Measurements from ENCODE around the gene FARS2.

DNA sequence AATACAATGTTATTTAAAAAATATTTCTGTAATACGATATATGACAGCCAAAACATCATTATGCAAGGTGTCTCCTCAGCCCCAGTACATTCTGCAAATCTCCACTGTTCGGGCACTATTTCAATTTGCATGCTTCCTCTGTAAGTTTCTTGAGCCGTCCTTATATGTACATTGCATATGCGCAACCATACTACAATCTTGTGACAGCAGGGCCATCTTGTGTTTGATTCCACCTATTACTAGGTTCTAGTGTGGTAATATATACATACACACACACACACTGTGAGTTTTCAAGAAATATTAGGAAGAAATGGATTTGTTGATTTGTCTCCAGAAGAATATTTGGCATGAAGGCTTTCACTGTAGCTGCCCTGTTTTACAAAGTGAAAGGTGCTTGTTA lies 10.4 kb upstream of the FARS2 start:
- TF ChIP-seq, protein P1, sequence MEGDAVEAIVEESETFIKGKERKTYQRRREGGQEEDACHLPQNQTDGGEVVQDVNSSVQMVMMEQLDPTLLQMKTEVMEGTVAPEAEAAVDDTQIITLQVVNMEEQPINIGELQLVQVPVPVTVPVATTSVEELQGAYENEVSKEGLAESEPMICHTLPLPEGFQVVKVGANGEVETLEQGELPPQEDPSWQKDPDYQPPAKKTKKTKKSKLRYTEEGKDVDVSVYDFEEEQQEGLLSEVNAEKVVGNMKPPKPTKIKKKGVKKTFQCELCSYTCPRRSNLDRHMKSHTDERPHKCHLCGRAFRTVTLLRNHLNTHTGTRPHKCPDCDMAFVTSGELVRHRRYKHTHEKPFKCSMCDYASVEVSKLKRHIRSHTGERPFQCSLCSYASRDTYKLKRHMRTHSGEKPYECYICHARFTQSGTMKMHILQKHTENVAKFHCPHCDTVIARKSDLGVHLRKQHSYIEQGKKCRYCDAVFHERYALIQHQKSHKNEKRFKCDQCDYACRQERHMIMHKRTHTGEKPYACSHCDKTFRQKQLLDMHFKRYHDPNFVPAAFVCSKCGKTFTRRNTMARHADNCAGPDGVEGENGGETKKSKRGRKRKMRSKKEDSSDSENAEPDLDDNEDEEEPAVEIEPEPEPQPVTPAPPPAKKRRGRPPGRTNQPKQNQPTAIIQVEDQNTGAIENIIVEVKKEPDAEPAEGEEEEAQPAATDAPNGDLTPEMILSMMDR (conservative IDR thresholded peaks at IDR 0.05) = no peak
- TF ChIP-seq ZFX (IDR thresholded peaks at IDR 0.05) = no peak
